CD4-positive, alpha-beta memory T cell (primary cell): ENCODE measurements around the gene PKN2. TPM values are rescaled to one million over a fixed set of nuclear protein-coding genes. Genes with fewer than 3 reads are reported as not detected.

Experiments used
- CTCF ChIA-PET: fragments of 350-600 bp; sonication (Branson Sonifier 250); formaldehyde crosslinking; loops from one replicate; lab custom pipeline; 2021; ENCODE audit warnings: inconsistent platforms; ENCODE audit not compliant: partially characterized antibody; lab: Charles Lee
- POLR2A ChIA-PET: fragments of 350-600 bp; sonication (Branson Sonifier 250); formaldehyde crosslinking; loops from one replicate; lab custom pipeline; 2021; ENCODE audit not compliant: partially characterized antibody; lab: Charles Lee
- DNase-seq, 5 donors: peaks; one replicate each; pipeline versions ENCODE4 v3.0.0 to v3.0.0-alpha.2; 2020 to 2022; ENCODE audit warnings: mixed read lengths in 1 of 5
- H3K27ac ChIP-seq: one replicate; pipeline ENCODE4 v1.7.0; 2013; ENCODE audit warnings: low read depth, low read length
- H3K27me3 ChIP-seq: 2 replicates; pipeline ENCODE4 v1.7.0; 2013; ENCODE audit warnings: mild to moderate bottlenecking, low read length, moderate library complexity; ENCODE audit not compliant: insufficient read depth
- H3K36me3 ChIP-seq: 2 replicates; pipeline ENCODE4 v1.7.0; 2013; ENCODE audit warnings: mild to moderate bottlenecking, low read length, moderate library complexity; ENCODE audit not compliant: insufficient read depth
- H3K4me1 ChIP-seq: 2 replicates; pipeline ENCODE4 v1.7.0; 2013; ENCODE audit warnings: mild to moderate bottlenecking, low read length, moderate library complexity; ENCODE audit not compliant: insufficient read depth
- H3K4me3 ChIP-seq, 2 donors: one replicate each; pipeline ENCODE4 v1.7.0; 2013; ENCODE audit warnings: low read length in 2 of 2, mild to moderate bottlenecking in 1 of 2
- H3K9me3 ChIP-seq, 2 donors: one replicate each; pipeline ENCODE4 v1.7.0; 2013; ENCODE audit warnings: low read length in 2 of 2, control low read depth in 1 of 2; ENCODE audit not compliant: control insufficient read depth in 1 of 2
- H3K27ac Mint-ChIP-seq, 7 donors: one replicate each; pipeline ENCODE4 v1.8.0; 2020 to 2021; ENCODE audit warnings: mixed read lengths in 7 of 7, mild to moderate bottlenecking in 6 of 7, inconsistent platforms in 3 of 7, moderate library complexity in 3 of 7
- H3K27me3 Mint-ChIP-seq, 2 donors: one replicate each; pipeline ENCODE4 v1.8.0; 2020 to 2021; ENCODE audit warnings: mixed read lengths in 2 of 2
- H3K36me3 Mint-ChIP-seq, 2 donors: one replicate each; pipeline ENCODE4 v1.8.0; 2020 to 2021; ENCODE audit warnings: mixed read lengths in 2 of 2, inconsistent platforms in 1 of 2, mild to moderate bottlenecking in 1 of 2
- H3K4me1 Mint-ChIP-seq, 4 donors: one replicate each; pipeline ENCODE4 v1.8.0; 2020 to 2021; ENCODE audit warnings: mixed read lengths in 4 of 4, mild to moderate bottlenecking in 1 of 4
- H3K4me3 Mint-ChIP-seq, 8 donors: one replicate each; pipeline ENCODE4 v1.8.0; 2020 to 2021; ENCODE audit warnings: mixed read lengths in 8 of 8, mild to moderate bottlenecking in 7 of 8, moderate library complexity in 6 of 8, inconsistent platforms in 3 of 8
- H3K9me3 Mint-ChIP-seq, 8 donors: one replicate each; pipeline ENCODE4 v1.8.0; 2020 to 2021; ENCODE audit warnings: mixed read lengths in 8 of 8, mild to moderate bottlenecking in 5 of 8, inconsistent platforms in 3 of 8, moderate library complexity in 1 of 8
- intact Hi-C: fragments of 100-400 bp; cut with micrococcal nuclease; formaldehyde crosslinking; loops from one replicate; pipeline ENCODE4 v1.15.1; 2023
- polyA plus RNA-seq, 2 donors: library from polyadenylated mRNA; unstranded; fragments of 300-500 nt; fragmentation: Illumina TruSeq; gene quantifications; one replicate each; pipeline ENCODE4 v1.2.3, GENCODE V29; 2021
- total RNA-seq, 2 experiments: library from RNA; stranded (reverse); gene quantifications; one replicate each; pipeline ENCODE4 v1.2.3, GENCODE V29; 2021

PKN2 gene
- total and polyA plus RNA-seq, 4 experiments from 2014 or later = 6.0 to 42.0 (median 23.3) TPM

GRCh38 chr1:88673446-88673845 lies 10.6 kb upstream of the PKN2 start:
- Mint-ChIP-seq H3K4me3 (no peak overlapping the region), H3K36me3 (no peaks in the 10 kb centered on the region), H3K27me3 (peaks cover 10 to 14% of the 10 kb centered on the region in 2 donors), H3K4me1 (no peaks in the 10 kb centered on the region), H3K9me3 (no peaks in the 10 kb centered on the region), H3K27ac (no peak overlapping the region)
- Histone ChIP-seq H3K9me3 (no peaks in the 10 kb centered on the region), H3K27ac (no peak overlapping the region), H3K4me1 (no peaks in the 10 kb centered on the region), H3K36me3 (no peaks in the 10 kb centered on the region), H3K27me3 (no peaks in the 10 kb centered on the region), H3K4me3 (no peak overlapping the region)
- no peak for DNase-seq
- CTCF ChIA-PET = interaction anchor here (0.8 to 1.2 kb wide), 2 partner anchors 10 to 18 kb away, joined by 3 to 4 read pairs; no protein-coding TSS in a partner anchor
- intact Hi-C loops = no loop called here
- POLR2A ChIA-PET = interaction anchor here (0.9 kb wide), 1 partner anchor 11 kb away, joined by 3 read pairs; the partner anchor contains the start of gene PKN2

- ChIA-PET POLR2A (no interaction called here), CTCF (no interaction called here)
- Mint-ChIP-seq H3K4me1 (peaks cover 6 to 16% (median 10%) of the 10 kb centered on the region in 4 donors), H3K9me3 (no peaks in the 10 kb centered on the region), H3K27me3 (peaks cover 2 to 6% of the 10 kb centered on the region in 2 donors), H3K27ac (peak overlapping the region in 1 of 7 donors; percentile 28), H3K4me3 (no peak overlapping the region), H3K36me3 (no peaks in the 10 kb centered on the region)
- Histone ChIP-seq H3K4me1 (peaks cover 12% of the 10 kb centered on the region), H3K9me3 (no peaks in the 10 kb centered on the region), H3K4me3 (no peak overlapping the region), H3K27me3 (no peaks in the 10 kb centered on the region), H3K27ac (no peak overlapping the region), H3K36me3 (no peaks in the 10 kb centered on the region)
- intact Hi-C loops = no loop called here
- DNase-seq = no peak
Measured at GRCh38 chr1:88678405-88678804, 5.7 kb upstream of the PKN2 start.

DNA sequence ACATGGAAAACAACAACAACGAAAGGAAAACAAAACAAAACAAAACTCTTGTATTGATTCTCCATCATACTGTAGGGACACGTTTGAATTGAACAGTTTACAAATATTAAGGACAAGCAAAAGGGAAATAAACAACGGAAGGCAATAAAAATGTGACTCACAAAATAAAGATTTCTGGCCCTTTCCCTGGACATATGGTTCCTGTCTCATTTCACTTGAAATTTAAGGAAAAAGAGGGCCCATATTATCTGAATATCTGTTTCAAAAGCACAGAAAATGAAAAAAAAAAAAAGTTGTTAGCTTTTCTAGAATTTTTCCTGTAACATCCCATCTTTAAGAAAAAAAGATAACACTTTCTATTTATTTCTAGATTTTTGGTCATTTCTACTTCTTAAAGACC lies 3.6 kb upstream of the PKN2 start:
- Mint-ChIP-seq H3K9me3 (no peaks in the 10 kb centered on the region), H3K4me3 (peak overlapping the region in 1 of 8 donors; percentile 21), H3K27me3 (peaks cover 0 to 2% of the 10 kb centered on the region in 2 donors), H3K36me3 (peaks cover 0 to 14% of the 10 kb centered on the region in 2 donors), H3K4me1 (peaks cover 11 to 27% (median 18%) of the 10 kb centered on the region in 4 donors), H3K27ac (no peak overlapping the region)
- no peak overlapping the region for H3K27ac ChIP-seq
- no peaks in the 10 kb centered on the region for H3K9me3 ChIP-seq
- ChIA-PET POLR2A (interaction anchor here (0.6 kb wide), 1 partner anchor 1211 kb away, joined by 3 read pairs; no protein-coding TSS in a partner anchor), CTCF (no interaction called here)
- intact Hi-C loops = loop anchor here (5.0 to 10.0 kb wide), 2 partner anchors 1317 to 1976 kb away; partner anchors contain the start of genes SH3GLB1 and ZNF326
- H3K27me3 ChIP-seq = no peaks in the 10 kb centered on the region
- peaks cover 19% of the 10 kb centered on the region for H3K4me1 ChIP-seq
- DNase-seq = no peak
- H3K4me3 ChIP-seq = no peak overlapping the region
- no peaks in the 10 kb centered on the region for H3K36me3 ChIP-seq

DNA sequence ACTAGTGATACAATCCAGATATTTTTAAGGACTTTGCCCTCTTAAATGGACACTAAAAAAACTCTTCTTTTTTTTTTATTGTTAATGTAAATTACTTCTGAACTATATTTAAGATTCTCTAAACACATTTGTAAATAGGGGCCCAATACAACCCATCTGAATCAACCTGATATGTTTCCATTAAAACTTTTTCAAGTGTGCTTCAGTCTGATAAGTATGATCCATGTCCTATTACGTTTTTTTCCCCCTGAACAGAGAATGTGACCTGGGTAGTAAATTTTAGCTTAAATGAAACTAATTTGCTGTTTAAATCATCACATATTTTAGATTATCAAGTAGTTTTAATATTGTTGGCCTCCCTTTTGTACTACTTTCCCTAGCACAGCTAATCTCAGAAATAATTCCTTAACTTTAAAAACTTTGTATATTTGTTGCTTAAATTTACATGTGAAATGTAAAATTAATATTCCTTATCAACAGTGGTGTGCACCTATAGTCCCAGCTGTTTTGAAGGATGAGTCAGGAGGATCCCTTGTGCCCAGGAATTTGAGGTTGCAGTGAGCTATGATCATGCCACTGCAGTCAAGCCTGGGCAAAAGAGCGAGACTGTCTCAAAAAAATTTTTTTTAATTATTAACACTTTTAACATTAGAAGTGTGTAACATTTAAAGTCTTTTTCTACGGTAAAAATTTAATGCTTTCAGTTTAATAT lies 3.0 kb upstream of the PKN2 start:
- H3K36me3 Mint-ChIP-seq = peaks cover 0 to 14% of the 10 kb centered on the region in 2 donors
- CTCF ChIA-PET = no interaction called here
- Histone ChIP-seq H3K27me3 (no peaks in the 10 kb centered on the region), H3K9me3 (no peaks in the 10 kb centered on the region), H3K27ac (no peak overlapping the region), H3K4me1 (peaks cover 24% of the 10 kb centered on the region), H3K4me3 (no peak overlapping the region), H3K36me3 (no peaks in the 10 kb centered on the region)
- peaks cover 12 to 30% (median 18%) of the 10 kb centered on the region in 4 donors for H3K4me1 Mint-ChIP-seq
- intact Hi-C loops = loop anchor here (5.0 to 10.0 kb wide), 2 partner anchors 1316 to 1976 kb away; partner anchors contain the start of genes SH3GLB1 and ZNF326
- DNase-seq = no peak
- H3K4me3 Mint-ChIP-seq = no peak overlapping the region
- H3K9me3 Mint-ChIP-seq = no peaks in the 10 kb centered on the region
- no peaks in the 10 kb centered on the region for H3K27me3 Mint-ChIP-seq
- POLR2A ChIA-PET = interaction anchor here (0.6 kb wide), 1 partner anchor 1211 kb away, joined by 3 read pairs; no protein-coding TSS in a partner anchor
- peak overlapping the region in 2 of 7 donors; percentile 27 to 29 for H3K27ac Mint-ChIP-seq

GRCh38 chr1:88684482-88685258 lies 597 bp downstream of the PKN2 start:
- Histone ChIP-seq H3K27ac (peak overlapping the region; percentile 85), H3K9me3 (no peaks in the 10 kb centered on the region), H3K36me3 (no peaks in the 10 kb centered on the region), H3K4me1 (peaks cover 39% of the 10 kb centered on the region), H3K4me3 (peak overlapping the region; percentile 24 to 82), H3K27me3 (no peaks in the 10 kb centered on the region)
- intact Hi-C loops = loop anchor here (1.0 to 10.0 kb wide), 5 partner anchors 29 to 1980 kb away; partner anchors contain the start of genes GTF2B, LMO4, SH3GLB1 and ZNF326
- Mint-ChIP-seq H3K4me3 (peak overlapping the region; percentile 95 to 99 (median 97)), H3K27me3 (no peaks in the 10 kb centered on the region), H3K36me3 (peaks cover 0 to 16% of the 10 kb centered on the region in 2 donors), H3K27ac (peak overlapping the region; percentile 96 to 99 (median 98)), H3K4me1 (peaks cover 15 to 66% (median 27%) of the 10 kb centered on the region in 4 donors), H3K9me3 (no peaks in the 10 kb centered on the region)
- ChIA-PET POLR2A (interaction anchor here (0.6 to 3.1 kb wide), 15 partner anchors 9 to 1980 kb away, joined by 3 to 37 read pairs (median 4); partner anchors contain the start of genes GTF2B, HS2ST1, SELENOF and SH3GLB1), CTCF (interaction anchor here (1.0 to 4.2 kb wide), 4 partner anchors 9 to 192 kb away, joined by 3 to 53 read pairs (median 6); no protein-coding TSS in a partner anchor)
- DNase-seq = peak; percentile 39 to 68 (median 47)

DNA sequence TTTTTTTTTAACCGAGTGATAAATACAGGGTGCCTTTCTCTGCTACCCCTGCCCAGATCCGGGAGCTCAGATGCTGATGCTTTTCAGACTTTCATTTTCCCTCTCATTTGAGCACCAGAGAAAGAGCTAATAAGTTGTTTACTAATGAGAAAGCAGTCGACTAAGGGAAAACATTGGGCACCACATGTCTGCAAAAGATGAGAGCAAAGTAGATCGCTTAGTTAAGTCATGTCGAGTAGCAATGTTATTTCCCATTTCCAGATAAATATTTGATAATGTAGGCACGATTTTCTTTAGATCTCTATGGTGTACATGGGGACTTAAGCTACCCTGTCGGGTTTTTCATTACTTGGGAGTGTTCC lies 1.2 kb downstream of the PKN2 start:
- no peaks in the 10 kb centered on the region for H3K9me3 Mint-ChIP-seq
- Histone ChIP-seq H3K4me1 (peaks cover 39% of the 10 kb centered on the region), H3K9me3 (no peaks in the 10 kb centered on the region), H3K27me3 (no peaks in the 10 kb centered on the region), H3K27ac (peak overlapping the region; percentile 85), H3K4me3 (peak overlapping the region; percentile 24 to 82), H3K36me3 (no peaks in the 10 kb centered on the region)
- peaks cover 18 to 71% (median 31%) of the 10 kb centered on the region in 4 donors for H3K4me1 Mint-ChIP-seq
- POLR2A ChIA-PET = interaction anchor here (1.3 to 3.1 kb wide), 5 partner anchors 12 to 1980 kb away, joined by 3 to 37 read pairs (median 11); partner anchors contain the start of genes GTF2B and SH3GLB1
- H3K36me3 Mint-ChIP-seq = peaks cover 0 to 19% of the 10 kb centered on the region in 2 donors
- CTCF ChIA-PET = interaction anchor here (1.0 to 4.2 kb wide), 3 partner anchors 10 to 192 kb away, joined by 4 to 53 read pairs (median 9); no protein-coding TSS in a partner anchor
- peak in 1 of 5 donors; percentile 18 for DNase-seq
- intact Hi-C loops = loop anchor here (2.0 to 10.0 kb wide), 2 partner anchors 1356 to 1980 kb away; partner anchors contain the start of genes LMO4 and SH3GLB1
- peak overlapping the region; percentile 91 to 96 (median 96) for H3K27ac Mint-ChIP-seq
- H3K4me3 Mint-ChIP-seq = peak overlapping the region; percentile 95 to 99 (median 97)
- no peaks in the 10 kb centered on the region for H3K27me3 Mint-ChIP-seq
